Measurements from ENCODE around the gene CREB5.

- no peak for TF ChIP-seq POLR2A (IDR thresholded peaks at IDR 0.05)
- TF ChIP-seq EP300 (IDR thresholded peaks at IDR 0.05), result no peak
Observed at GRCh38 chr7:28638914-28639313, 226.6 kb downstream of the CREB5 start.
